PFSK-1 (cell line): ENCODE results near the gene FSCN2. TPM values are rescaled to one million over a fixed set of nuclear protein-coding genes. Genes with fewer than 3 reads are reported as not detected.
A peak's percentile ranks its signal among the peaks of the same experiment; 100 is the strongest.

Experiments used
- FOXP2 ChIP-seq: optimal IDR thresholded peaks from 2 replicates; pipeline ENCODE3; 2011; ENCODE audit warnings: borderline replicate concordance, control low read depth, inconsistent platforms; ENCODE audit not compliant: insufficient read depth; ENCODE audit errors: extremely low read length, extremely low read depth
- POLR2AphosphoS5 ChIP-seq: IDR thresholded peaks from 2 replicates; pipeline ENCODE4 v1.6.1; 2012; ENCODE audit warnings: low read depth, mild to moderate bottlenecking, control low read depth, low read length, moderate library complexity
- SIN3A ChIP-seq: IDR thresholded peaks from 2 replicates; pipeline ENCODE4 v1.6.1; 2012; ENCODE audit warnings: mild to moderate bottlenecking, low read length, moderate library complexity, borderline replicate concordance; ENCODE audit not compliant: insufficient read depth
- TAF1 ChIP-seq: IDR thresholded peaks from 2 replicates; pipeline ENCODE4 v1.6.1; 2012; ENCODE audit warnings: low read length, control low read depth, borderline replicate concordance; ENCODE audit not compliant: insufficient read depth
- polyA plus RNA-seq: library from polyadenylated mRNA; unstranded; fragments of >200 nt; gene quantifications from one replicate; pipeline ENCODE4 v1.2.1, GENCODE V29; 2012; ENCODE audit warnings: low read depth, missing spikeins; ENCODE audit not compliant: insufficient read length
- TF ChIP-seq, protein P1 (sequence below), 2 experiments: IDR thresholded peaks; 2 replicates each; pipeline versions ENCODE4 v1.6.1 to v1.8.0; 2011 to 2012; ENCODE audit warnings: low read depth in 2 of 2, low read length in 2 of 2, control low read depth in 1 of 2, inconsistent platforms in 1 of 2, mild to moderate bottlenecking in 1 of 2, moderate library complexity in 1 of 2; ENCODE audit not compliant: insufficient read depth in 1 of 2

The FSCN2 gene, protein sequence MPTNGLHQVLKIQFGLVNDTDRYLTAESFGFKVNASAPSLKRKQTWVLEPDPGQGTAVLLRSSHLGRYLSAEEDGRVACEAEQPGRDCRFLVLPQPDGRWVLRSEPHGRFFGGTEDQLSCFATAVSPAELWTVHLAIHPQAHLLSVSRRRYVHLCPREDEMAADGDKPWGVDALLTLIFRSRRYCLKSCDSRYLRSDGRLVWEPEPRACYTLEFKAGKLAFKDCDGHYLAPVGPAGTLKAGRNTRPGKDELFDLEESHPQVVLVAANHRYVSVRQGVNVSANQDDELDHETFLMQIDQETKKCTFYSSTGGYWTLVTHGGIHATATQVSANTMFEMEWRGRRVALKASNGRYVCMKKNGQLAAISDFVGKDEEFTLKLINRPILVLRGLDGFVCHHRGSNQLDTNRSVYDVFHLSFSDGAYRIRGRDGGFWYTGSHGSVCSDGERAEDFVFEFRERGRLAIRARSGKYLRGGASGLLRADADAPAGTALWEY
- polyA plus RNA-seq: 1.6 TPM

DNA sequence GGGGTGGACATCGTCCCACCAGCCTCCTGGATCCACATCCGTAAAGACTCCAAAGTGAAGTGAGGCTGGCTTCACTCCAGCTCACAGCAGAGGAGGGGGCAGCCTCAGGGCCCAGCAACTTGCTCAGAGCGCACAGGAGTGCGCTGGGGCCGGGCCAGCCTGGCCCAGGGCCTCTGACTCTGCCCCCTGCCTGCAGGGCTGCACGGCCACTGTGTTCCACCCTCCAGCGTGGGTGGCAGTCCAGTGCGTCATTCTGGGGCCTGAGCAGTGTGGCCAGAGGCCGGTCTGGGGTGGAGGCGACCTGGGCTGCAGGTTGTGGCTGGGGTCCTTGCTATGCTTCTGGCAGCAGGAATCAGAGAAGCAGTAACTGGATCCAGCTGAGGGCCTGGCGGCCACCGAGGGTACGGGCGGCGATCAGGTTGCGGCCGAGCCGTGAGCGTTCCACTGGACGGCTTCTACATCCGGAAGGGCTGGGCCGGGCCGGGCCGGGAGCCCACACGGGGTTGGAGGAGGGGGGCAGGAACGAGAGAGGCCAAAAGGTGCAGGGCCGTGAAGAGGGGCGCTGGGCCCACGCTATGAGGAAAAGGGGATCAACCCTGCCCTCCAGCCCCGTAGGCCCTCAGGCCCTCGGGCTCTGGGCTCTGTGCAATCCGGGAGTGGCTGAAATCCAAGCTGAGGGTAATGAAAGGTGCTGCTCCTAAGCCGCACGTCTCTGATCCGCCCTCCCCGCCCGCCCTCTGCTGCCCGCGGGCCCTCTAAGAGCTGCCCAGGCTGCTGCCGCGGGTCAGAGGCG, at the start of gene FSCN2:
TSS of gene FSCN2 (plus strand) at position 787 of the 793 bp plus-strand sequence. CDS start 155 bp downstream, outside the sequence.
- TF ChIP-seq SIN3A (no peak), FOXP2 (peak; percentile 9)

DNA sequence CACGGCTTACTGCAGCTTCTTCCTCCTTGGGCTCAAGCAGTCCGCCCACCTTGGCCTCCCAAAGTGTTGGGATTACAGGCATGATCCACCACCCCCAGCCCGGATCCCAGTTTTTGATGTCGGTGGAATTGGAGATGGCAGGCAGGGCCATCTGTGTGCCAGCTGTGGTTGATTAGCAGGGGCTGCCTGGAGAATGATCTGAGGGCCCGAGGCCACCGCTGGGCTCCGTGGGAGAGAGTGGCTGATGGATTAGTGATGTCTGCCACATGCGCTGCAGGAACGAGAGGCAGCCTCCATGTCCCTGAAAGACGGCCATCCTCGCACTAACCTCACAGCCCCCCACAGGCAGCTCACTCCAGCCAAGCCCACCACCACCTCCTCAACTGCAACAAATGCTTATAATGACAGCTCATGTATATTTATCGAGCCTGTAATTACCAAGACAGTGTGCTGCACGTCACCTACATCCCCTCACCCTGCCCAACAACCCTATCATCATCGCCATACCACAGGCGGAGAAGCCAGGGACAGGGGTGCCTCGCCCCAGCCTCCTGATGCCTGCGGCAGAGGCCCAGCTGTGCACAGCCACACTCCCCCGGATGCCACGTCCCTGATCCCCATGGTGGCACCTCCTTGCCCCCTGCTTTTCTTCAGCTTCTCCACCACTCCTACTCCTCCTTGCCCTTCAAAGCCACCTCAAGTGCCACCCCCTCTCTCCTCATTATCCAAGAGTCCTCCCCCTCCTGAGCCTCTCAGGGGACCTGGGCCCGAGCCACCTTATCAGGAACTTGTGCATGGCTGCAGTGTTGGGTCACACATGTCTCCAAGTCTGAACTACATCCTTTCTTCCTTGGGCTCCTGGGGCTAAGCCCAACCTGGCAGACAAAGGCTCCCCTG, 48.8 kb upstream of the FSCN2 start:
- TF ChIP-seq POLR2AphosphoS5: no peak
- TF ChIP-seq FOXP2: no peak
- TF ChIP-seq, protein P1, sequence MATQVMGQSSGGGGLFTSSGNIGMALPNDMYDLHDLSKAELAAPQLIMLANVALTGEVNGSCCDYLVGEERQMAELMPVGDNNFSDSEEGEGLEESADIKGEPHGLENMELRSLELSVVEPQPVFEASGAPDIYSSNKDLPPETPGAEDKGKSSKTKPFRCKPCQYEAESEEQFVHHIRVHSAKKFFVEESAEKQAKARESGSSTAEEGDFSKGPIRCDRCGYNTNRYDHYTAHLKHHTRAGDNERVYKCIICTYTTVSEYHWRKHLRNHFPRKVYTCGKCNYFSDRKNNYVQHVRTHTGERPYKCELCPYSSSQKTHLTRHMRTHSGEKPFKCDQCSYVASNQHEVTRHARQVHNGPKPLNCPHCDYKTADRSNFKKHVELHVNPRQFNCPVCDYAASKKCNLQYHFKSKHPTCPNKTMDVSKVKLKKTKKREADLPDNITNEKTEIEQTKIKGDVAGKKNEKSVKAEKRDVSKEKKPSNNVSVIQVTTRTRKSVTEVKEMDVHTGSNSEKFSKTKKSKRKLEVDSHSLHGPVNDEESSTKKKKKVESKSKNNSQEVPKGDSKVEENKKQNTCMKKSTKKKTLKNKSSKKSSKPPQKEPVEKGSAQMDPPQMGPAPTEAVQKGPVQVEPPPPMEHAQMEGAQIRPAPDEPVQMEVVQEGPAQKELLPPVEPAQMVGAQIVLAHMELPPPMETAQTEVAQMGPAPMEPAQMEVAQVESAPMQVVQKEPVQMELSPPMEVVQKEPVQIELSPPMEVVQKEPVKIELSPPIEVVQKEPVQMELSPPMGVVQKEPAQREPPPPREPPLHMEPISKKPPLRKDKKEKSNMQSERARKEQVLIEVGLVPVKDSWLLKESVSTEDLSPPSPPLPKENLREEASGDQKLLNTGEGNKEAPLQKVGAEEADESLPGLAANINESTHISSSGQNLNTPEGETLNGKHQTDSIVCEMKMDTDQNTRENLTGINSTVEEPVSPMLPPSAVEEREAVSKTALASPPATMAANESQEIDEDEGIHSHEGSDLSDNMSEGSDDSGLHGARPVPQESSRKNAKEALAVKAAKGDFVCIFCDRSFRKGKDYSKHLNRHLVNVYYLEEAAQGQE (IDR thresholded peaks at IDR 0.05; ENCODE audit: insufficient read depth in 1 of 2, low read depth in 2 of 2, low read length in 2 of 2): no peak
- TF ChIP-seq TAF1: no peak
- no peak for TF ChIP-seq SIN3A

DNA sequence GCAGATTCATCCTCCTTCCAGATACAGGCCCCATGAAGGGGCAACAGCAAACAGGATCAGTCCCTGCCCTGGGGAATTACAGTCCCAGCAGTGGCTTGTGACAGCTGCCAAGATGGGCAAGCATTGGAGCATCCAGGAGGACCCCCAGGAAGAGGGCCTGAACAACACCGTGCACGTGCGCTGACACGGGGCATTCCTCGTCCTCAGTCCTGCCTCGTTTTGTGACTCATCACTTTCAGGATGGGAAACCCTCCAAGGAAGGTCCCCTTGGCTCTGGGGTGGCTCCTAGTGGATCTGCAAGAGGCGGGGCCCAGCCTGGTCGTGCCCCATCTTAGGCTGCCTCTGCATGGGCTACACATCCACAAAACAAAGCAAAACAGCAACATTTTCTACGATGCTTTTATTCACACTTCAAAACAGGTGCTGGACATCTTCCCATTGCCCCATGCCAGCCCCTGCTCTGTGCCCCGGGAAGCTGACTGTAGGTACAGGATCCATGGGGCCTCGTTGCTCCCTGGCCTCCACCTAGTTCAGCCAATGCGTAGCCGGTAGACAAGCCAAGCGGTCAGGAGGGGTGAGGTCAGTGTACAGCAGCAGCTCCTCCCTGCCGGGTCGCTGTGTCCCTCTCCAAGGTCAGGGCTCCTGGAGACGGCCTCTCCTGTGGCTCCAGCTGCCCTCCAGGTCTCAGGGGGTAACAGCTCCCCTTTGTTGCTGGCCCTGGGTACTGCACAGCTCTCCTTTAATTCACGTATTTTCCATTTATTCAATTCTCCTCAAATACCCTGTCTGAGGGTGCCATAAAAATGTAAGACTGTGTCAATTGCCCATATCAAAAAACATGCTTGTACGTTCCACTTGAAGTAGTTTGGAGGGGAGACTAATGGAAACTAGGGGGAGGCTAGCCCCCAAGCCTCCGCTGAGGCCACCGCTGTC, 47.8 kb upstream of the FSCN2 start:
- TF ChIP-seq, protein P1 (IDR thresholded peaks at IDR 0.05; ENCODE audit: insufficient read depth in 1 of 2, low read depth in 2 of 2, low read length in 2 of 2): no peak
- TF ChIP-seq FOXP2 (no peak), TAF1 (no peak), POLR2AphosphoS5 (no peak), SIN3A (no peak)

DNA sequence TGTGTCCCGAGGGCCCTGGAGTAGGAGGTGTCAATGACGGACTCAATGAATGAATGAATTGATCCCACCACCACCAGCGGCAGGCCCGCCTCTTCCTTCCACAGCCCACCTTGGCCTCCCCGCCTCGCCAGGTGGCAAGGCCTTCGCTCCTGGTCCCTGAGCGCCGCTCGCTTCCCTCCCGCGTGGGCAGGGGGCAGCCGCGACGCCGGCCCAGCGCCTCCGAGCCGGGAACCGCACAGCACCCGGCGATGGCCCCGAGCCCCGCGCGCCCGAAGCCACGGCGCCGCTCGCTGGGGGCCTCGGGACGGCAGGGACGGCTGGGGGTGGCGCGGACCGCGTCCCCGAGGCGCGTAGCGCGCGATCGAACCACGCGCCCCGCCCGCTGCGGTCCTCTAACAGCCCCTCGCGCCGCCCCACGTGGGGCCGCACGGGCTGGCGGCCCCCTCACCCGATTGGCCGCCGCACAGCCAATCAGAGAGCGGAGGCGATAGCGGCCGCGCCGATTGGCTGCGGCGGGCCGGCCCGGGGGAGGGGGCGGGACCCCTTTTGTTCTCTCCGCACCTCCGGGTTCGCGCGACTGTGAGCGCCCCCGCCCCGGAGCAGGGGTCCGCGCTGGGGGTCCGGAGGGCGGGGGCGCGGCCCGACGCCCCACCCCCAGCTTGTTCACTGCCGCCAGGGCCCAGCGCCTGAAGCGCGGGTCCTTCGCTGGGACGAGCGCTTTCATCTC, 46.9 kb upstream of the FSCN2 start:
- no peak for TF ChIP-seq TAF1
- TF ChIP-seq, protein P1 (IDR thresholded peaks at IDR 0.05; ENCODE audit: insufficient read depth in 1 of 2, low read depth in 2 of 2, low read length in 2 of 2): no peak
- TF ChIP-seq SIN3A: no peak
- TF ChIP-seq POLR2AphosphoS5: no peak
- no peak for TF ChIP-seq FOXP2
